ES-I3 (cell line): ENCODE data around the gene ORC2.
"Not testable (repeated sequence)": the region's sequence is repeated elsewhere in the genome, so short reads cannot be mapped to it uniquely, and the experiment has no call there.

Experiments used
- H3K36me3 ChIP-seq: 2 replicates; pipeline ENCODE4 v1.6.1; 2013; ENCODE audit warnings: mild to moderate bottlenecking, low read length, control low read depth, moderate library complexity; ENCODE audit not compliant: insufficient read depth
- H3K4me1 ChIP-seq: 2 replicates; pipeline ENCODE4 v1.6.1; 2013; ENCODE audit warnings: mild to moderate bottlenecking, control low read depth, low read length; ENCODE audit not compliant: insufficient read depth
- H3K9ac ChIP-seq: 2 replicates; pipeline ENCODE4 v1.6.1; 2013; ENCODE audit warnings: low read depth, mild to moderate bottlenecking, low read length, moderate library complexity
- H3K9me3 ChIP-seq: 2 replicates; pipeline ENCODE4 v1.6.1; 2013; ENCODE audit warnings: mild to moderate bottlenecking, low read length, moderate library complexity; ENCODE audit not compliant: control insufficient read depth, insufficient read depth

The ORC2 gene

DNA sequence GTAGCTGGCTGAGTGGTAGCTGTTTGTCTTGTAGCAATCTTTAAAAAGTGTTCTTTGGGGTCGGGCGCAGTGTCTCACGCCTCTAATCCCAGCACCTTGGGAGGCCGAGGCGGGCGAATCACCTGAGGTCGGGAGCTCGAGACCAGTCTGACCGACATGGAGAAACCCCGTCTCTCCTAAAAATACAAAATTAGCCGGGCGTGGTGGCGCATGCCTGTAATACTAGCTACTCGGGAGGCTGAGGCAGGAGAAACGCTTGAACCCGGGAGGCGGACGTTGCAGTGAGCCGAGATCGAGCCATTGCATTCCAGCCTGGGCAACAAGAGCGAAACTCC, 425 bp upstream of the ORC2 start:
- H3K36me3 ChIP-seq, H3K9me3 ChIP-seq, H3K4me1 ChIP-seq: not testable (repeated sequence)
- H3K9ac ChIP-seq: peak overlapping the region; percentile 78

DNA sequence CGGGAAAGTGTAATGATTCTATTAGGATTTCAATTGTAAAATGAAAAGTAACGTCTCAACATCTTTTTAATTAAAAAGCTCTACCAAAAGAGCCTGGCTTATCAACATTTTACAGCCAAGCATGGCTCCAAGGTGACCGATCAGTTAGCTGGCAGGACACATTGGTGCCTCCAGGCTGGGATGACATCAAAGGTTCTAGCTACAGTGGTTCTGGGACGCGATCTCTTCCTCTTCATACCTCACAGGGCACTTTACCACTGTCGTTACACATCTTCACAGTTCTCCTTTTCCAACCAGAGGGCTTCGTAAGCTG, 693 bp downstream of the ORC2 start:
- no peaks in the 10 kb centered on the region for H3K9me3 ChIP-seq
- H3K9ac ChIP-seq: peak overlapping the region; percentile 78
- no peaks in the 10 kb centered on the region for H3K36me3 ChIP-seq
- peaks cover 3% of the 10 kb centered on the region for H3K4me1 ChIP-seq

- Histone ChIP-seq H3K9me3 (no peaks in the 10 kb centered on the region), H3K36me3 (no peaks in the 10 kb centered on the region; the same call in 1 of the 2 replicates), H3K4me1 (peaks cover 2% of the 10 kb centered on the region), H3K9ac (no peak overlapping the region)
Observed at GRCh38 chr2:200961674-200962073, 1.8 kb downstream of the ORC2 start.

DNA sequence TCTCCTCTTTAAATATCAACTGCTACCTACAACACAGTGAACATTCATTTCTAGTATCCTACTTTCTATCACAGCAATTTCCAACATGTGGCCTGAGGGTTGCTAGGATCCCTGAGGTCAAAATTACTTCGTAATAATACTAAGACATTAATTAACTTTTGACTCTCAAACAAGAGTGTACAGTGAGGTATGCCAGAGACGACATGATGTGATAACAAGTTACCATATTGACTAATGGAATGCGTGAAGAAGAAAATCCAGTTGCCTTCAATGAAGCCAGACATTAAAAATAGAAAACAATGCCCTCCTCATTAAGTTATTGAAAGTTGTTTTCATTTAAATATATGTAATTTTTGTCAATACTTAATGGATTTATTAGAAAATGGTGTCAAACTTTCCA, 13.1 kb downstream of the ORC2 start:
- Histone ChIP-seq H3K9ac (no peak overlapping the region), H3K36me3 (peaks cover 4% of the 10 kb centered on the region; the same call in 1 of the 2 replicates)

DNA sequence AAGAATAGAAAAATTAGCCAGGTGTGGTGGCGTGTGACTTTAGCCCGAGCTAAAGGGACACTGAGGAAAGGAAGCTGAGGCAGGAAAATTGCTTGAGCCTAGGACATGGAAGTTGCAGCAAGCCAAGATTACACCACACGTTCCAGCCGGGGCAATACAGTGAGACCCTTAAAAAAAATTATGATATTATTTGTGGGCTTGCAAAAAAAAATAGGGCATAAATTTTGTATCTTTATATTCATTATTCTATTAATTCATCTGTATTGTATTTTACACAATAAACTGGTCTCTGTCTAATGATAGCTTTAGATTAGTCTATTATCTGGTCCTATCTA, 18.1 kb downstream of the ORC2 start:
- no peaks in the 10 kb centered on the region for H3K9me3 ChIP-seq
- no peaks in the 10 kb centered on the region for H3K4me1 ChIP-seq
- peaks cover 8% of the 10 kb centered on the region for H3K36me3 ChIP-seq
- H3K9ac ChIP-seq: no peak overlapping the region

More for the DNA sequence above, 13.1 kb downstream of the ORC2 start:
- Histone ChIP-seq H3K4me1 (no peaks in the 10 kb centered on the region), H3K9me3 (no peaks in the 10 kb centered on the region)

- Histone ChIP-seq H3K36me3 (peaks cover 14% of the 10 kb centered on the region), H3K9me3 (no peaks in the 10 kb centered on the region), H3K4me1 (no peaks in the 10 kb centered on the region), H3K9ac (no peak overlapping the region)
Observed at GRCh38 chr2:200944467-200945394, 18.7 kb downstream of the ORC2 start.

DNA sequence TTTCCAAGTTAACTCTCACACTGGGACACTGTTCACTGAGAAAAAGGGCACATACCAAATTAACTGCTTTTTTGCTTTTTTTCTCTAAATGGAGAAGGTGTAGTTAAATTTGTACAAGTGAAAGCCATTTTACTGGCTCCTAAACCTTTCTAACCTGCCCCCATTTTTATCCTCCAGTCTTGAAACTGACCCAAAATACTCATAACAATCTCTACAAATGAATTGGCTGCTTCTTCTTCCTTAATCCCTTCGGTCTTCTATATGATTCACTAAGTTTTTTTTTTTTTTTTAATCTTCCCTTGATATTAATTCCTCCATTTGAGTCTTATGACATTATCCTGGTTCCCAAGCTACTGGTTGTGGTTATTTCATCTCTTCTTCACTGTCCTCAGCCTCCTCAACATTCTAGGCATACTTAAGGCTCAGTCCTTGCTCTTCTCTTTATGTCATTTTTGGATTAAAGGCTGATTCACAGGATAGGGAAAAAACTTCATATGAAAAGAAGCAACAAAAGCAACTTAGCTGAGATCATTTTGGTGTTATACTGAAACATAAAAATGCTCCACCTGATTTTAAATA, 19.8 kb downstream of the ORC2 start:
- H3K36me3 ChIP-seq: peaks cover 17% of the 10 kb centered on the region
- H3K4me1 ChIP-seq: no peaks in the 10 kb centered on the region
- no peak overlapping the region for H3K9ac ChIP-seq
- no peaks in the 10 kb centered on the region for H3K9me3 ChIP-seq

GRCh38 chr2:200939832-200940231, 23.6 kb downstream of the ORC2 start:
- no peaks in the 10 kb centered on the region for H3K4me1 ChIP-seq
- peaks cover 26% of the 10 kb centered on the region for H3K36me3 ChIP-seq
- H3K9me3 ChIP-seq: no peaks in the 10 kb centered on the region
- no peak overlapping the region for H3K9ac ChIP-seq

DNA sequence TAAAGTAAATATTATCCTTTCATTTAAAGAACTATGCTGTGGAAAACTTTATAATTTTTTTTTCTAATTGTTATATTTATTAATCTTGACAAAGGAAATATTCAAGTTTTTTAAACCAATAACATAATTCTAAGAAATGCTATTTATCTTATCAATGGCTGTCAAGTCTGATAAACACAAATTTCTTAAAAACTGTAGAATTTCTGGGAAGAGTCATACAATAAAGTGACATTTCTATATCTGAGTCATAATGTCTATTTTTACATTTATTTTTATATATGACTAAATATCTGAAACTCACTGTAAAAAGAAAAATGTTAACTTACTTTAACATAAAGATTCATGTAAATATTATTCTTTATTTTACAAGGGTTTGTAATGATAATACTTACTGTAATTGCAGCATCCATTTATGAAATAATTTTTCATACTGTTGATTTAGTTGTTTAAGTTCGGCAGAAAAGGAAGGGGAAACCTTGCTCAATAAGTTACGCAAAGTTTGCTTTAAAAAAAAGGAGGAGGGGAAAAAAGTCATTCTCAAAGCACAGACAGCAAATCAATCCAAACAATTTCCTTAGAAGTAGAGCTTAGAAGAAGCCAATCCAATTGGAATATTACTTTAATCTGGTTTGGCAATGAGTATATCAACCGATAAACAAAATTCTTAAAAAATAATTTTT, 32.4 kb downstream of the ORC2 start:
- Histone ChIP-seq H3K9ac (no peak overlapping the region), H3K9me3 (no peaks in the 10 kb centered on the region), H3K4me1 (no peaks in the 10 kb centered on the region), H3K36me3 (peaks cover 16% of the 10 kb centered on the region)

- Histone ChIP-seq H3K36me3 (peaks cover 11% of the 10 kb centered on the region), H3K9me3 (no peaks in the 10 kb centered on the region), H3K9ac (no peak overlapping the region), H3K4me1 (no peaks in the 10 kb centered on the region)
Observed at GRCh38 chr2:200929334-200930249, 33.9 kb downstream of the ORC2 start.

DNA sequence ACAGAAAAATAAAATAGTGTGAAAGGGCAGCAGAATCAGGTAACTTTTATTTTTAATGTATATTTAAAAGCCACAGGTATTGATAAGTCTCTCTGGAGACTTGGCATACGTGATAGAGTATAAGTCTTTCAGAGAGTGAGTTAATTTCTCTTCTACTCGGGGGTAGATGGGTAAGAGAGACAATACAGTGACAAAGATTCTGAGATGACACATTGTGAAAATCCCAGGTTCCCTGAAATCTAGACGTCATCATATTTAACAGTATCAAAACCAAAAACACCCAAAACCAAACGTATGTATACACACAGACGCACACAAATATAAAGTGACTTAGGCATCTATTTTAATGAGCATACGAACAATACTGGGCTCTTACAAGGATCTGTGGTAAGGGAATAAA, 41.0 kb downstream of the ORC2 start:
- Histone ChIP-seq H3K9me3 (no peaks in the 10 kb centered on the region), H3K9ac (no peak overlapping the region), H3K36me3 (peaks cover 6% of the 10 kb centered on the region; the same call in 1 of the 2 replicates), H3K4me1 (no peaks in the 10 kb centered on the region)

DNA sequence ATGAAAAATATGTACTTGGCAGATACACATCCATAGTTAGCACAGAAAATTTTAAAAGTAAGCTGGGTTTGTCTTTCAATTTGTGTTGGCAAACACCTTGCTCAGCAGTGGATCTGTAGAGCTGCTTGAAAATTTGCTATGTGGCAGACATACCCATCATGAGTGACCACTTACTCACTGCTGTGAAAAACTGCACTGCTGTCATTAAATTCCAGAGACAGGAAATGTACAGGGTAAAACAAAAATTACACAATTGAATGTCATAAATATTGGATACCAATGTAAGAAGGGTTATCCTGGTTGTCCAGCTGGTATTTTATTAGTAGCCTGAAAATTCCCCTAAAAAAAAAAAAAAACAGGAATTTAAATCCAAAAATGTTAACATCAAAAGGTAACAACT, 49.8 kb downstream of the ORC2 start:
- no peaks in the 10 kb centered on the region for H3K9me3 ChIP-seq
- no peaks in the 10 kb centered on the region for H3K4me1 ChIP-seq
- no peak overlapping the region for H3K9ac ChIP-seq
- peaks cover 15% of the 10 kb centered on the region for H3K36me3 ChIP-seq

DNA sequence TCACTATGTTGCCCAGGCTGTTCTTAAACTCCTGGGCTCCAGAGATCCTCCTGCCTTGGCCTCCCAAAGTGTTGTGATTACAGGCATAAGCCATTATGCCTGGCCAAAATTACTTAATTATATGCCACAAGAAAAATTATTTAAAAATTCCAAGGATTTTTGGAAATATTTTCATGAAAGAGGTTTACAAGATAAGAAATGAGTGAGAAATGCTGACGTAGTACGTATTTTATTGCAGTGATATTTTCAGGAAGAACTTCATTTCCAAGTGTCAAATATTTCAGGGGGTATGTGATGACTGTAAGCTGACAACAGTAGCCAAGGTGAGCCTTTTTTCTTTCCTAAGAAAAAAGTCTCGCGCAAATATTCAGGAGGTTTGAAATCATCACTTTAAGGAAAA, 53.5 kb downstream of the ORC2 start:
- peaks cover 13% of the 10 kb centered on the region for H3K36me3 ChIP-seq

GRCh38 chr2:200905618-200906296, 57.7 kb downstream of the ORC2 start:
- peaks cover 11% of the 10 kb centered on the region; the same call in 1 of the 2 replicates for H3K36me3 ChIP-seq
- no peaks in the 10 kb centered on the region for H3K9me3 ChIP-seq
- no peak overlapping the region for H3K9ac ChIP-seq
- 0 out of 2 replicates have a peak, but pooled peaks cover 5% of the 10 kb centered on the region for H3K4me1 ChIP-seq

More for the DNA sequence above, 53.5 kb downstream of the ORC2 start:
- Histone ChIP-seq H3K9ac (no peak overlapping the region), H3K4me1 (no peaks in the 10 kb centered on the region), H3K9me3 (no peaks in the 10 kb centered on the region)
